Caco-2 (cell line): Measurements from ENCODE around the gene LIAS. TPM values are rescaled to one million over a fixed set of nuclear protein-coding genes. Genes with fewer than 3 reads are reported as not detected.

Experiments used
- BruUV-seq: library from RNA; stranded (reverse); fragments of 400-500 nt; replicated peaks from 2 replicates; lab custom pipeline; 2021; lab: Mats Ljungman, UMichigan
- CTCF ChIA-PET: fragments of 300-600 bp; sonication (Branson Sonifier 250); formaldehyde crosslinking; loops from one replicate; lab custom pipeline; 2022; ENCODE audit warnings: antibody characterized with exemption; lab: Charles Lee
- POLR2A ChIA-PET: fragments of 300-600 bp; sonication (Branson Sonifier 250); formaldehyde crosslinking; loops from one replicate; lab custom pipeline; 2022; ENCODE audit warnings: antibody characterized with exemption; lab: Charles Lee
- DNase-seq, 2 experiments: peaks; one replicate each; pipeline versions ENCODE4 v3.0.0 to v3.0.0-alpha.2; 2020 to 2022
- H3K27me3 ChIP-seq: replicated peaks from 2 replicates; pipeline ENCODE4 v1.6.0; 2011; ENCODE audit warnings: low read length; ENCODE audit not compliant: control insufficient read depth, insufficient read depth
- H3K36me3 ChIP-seq: 2 replicates; pipeline ENCODE4 v1.5.1; 2011; ENCODE audit warnings: low read length; ENCODE audit not compliant: control insufficient read depth, insufficient read depth
- H3K4me1 ChIP-seq: fragments of 250-450 bp; sonication (Bioruptor Pico); 2 replicates; pipeline ENCODE4 v1.5.1; 2020; ENCODE audit warnings: mild to moderate bottlenecking
- H3K4me3 ChIP-seq: 2 replicates; pipeline ENCODE4 v1.5.1; 2011; ENCODE audit warnings: low read depth, mild to moderate bottlenecking, control low read depth, low read length
- H3K9me3 ChIP-seq: fragments of 250-450 bp; sonication (Bioruptor Pico); 2 replicates; pipeline ENCODE4 v1.5.1; 2020; ENCODE audit warnings: mild to moderate bottlenecking, moderate library complexity
- H3K27ac Mint-ChIP-seq: one replicate; pipeline ENCODE4 v1.8.0; 2022; ENCODE audit warnings: mixed read lengths; ENCODE audit not compliant: unreplicated experiment
- H3K27me3 Mint-ChIP-seq: one replicate; pipeline ENCODE4 v1.8.0; 2022; ENCODE audit warnings: mixed read lengths; ENCODE audit not compliant: insufficient read depth, unreplicated experiment
- H3K36me3 Mint-ChIP-seq: one replicate; pipeline ENCODE4 v1.8.0; 2022; ENCODE audit warnings: mild to moderate bottlenecking, mixed read lengths; ENCODE audit not compliant: insufficient read depth, unreplicated experiment
- H3K4me1 Mint-ChIP-seq: one replicate; pipeline ENCODE4 v1.8.0; 2022; ENCODE audit warnings: low read depth, mixed read lengths; ENCODE audit not compliant: unreplicated experiment
- H3K4me3 Mint-ChIP-seq: one replicate; pipeline ENCODE4 v1.8.0; 2022; ENCODE audit warnings: mild to moderate bottlenecking, moderate library complexity, mixed read lengths; ENCODE audit not compliant: unreplicated experiment
- H3K9me3 Mint-ChIP-seq: one replicate; pipeline ENCODE4 v1.8.0; 2022; ENCODE audit warnings: mixed read lengths; ENCODE audit not compliant: unreplicated experiment
- intact Hi-C: fragments of 100-400 bp; cut with micrococcal nuclease; formaldehyde crosslinking; loops from one replicate; pipeline ENCODE4 v1.10.0; 2022; ENCODE audit not compliant: unreplicated experiment
- total RNA-seq: library from RNA; stranded (reverse); gene quantifications from 2 replicates; pipeline ENCODE4 v1.2.3, GENCODE V29; 2022
- TF ChIP-seq, protein P1 (sequence below), 2 experiments: fragments of 200-600 bp in 1 of 2; IDR thresholded peaks; 1 replicate in 1 of 2; 2 replicates in 1 of 2; pipeline versions ENCODE4 v1.5.1 to v1.8.0; 2011 to 2022; ENCODE audit warnings: antibody characterized with exemption in 1 of 2, control low read depth in 1 of 2, inconsistent platforms in 1 of 2, low read depth in 1 of 2, low read length in 1 of 2, mild to moderate bottlenecking in 1 of 2, moderate library complexity in 1 of 2; ENCODE audit not compliant: insufficient read depth in 1 of 2, severe bottlenecking in 1 of 2, unreplicated experiment in 1 of 2

Gene LIAS
- total RNA-seq, 1 experiment from 2014 or later, result 19.5 TPM

DNA sequence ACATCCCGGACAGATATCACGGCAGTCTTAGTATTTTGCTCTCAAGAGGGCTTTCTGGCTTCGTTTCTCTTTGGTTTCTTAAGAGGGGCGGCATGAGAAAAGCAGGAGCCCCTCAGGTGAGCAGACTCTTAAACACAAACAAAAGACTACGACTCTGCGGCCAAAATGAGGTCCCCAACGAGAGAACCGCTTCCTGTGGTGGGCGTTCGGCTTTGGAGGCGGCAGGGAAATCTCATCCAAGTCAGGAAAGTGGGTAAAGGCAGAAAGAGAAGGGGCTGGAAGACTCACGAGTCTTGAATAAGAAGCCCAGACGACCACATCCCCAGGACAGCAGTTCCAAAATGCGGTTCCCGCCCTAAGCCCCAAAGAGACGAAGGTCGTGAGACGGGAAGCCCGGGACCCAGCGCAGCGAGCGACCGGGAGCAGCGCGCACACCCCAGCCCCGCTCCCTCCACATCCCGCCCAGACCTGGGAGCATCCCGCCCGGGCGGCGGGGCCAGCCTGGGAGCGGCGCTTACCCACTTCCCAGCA, 68.0 kb downstream of the LIAS start:
- Mint-ChIP-seq H3K27me3 (no peaks in the 10 kb centered on the region), H3K36me3 (peaks cover 57% of the 10 kb centered on the region), H3K27ac (peak overlapping the region; percentile 96), H3K4me3 (peak overlapping the region; percentile 98), H3K9me3 (peaks cover 14% of the 10 kb centered on the region), H3K4me1 (no peaks in the 10 kb centered on the region)
- TSS peak; percentile 70 for BruUV-seq
- Histone ChIP-seq H3K27me3 (no peaks in the 10 kb centered on the region), H3K4me3 (peak overlapping the region; percentile 76), H3K9me3 (peaks cover 10% of the 10 kb centered on the region; the same call in 1 of the 2 replicates), H3K4me1 (no peaks in the 10 kb centered on the region; the same call in 1 of the 2 replicates), H3K36me3 (no peaks in the 10 kb centered on the region)
- TF ChIP-seq, protein P1, sequence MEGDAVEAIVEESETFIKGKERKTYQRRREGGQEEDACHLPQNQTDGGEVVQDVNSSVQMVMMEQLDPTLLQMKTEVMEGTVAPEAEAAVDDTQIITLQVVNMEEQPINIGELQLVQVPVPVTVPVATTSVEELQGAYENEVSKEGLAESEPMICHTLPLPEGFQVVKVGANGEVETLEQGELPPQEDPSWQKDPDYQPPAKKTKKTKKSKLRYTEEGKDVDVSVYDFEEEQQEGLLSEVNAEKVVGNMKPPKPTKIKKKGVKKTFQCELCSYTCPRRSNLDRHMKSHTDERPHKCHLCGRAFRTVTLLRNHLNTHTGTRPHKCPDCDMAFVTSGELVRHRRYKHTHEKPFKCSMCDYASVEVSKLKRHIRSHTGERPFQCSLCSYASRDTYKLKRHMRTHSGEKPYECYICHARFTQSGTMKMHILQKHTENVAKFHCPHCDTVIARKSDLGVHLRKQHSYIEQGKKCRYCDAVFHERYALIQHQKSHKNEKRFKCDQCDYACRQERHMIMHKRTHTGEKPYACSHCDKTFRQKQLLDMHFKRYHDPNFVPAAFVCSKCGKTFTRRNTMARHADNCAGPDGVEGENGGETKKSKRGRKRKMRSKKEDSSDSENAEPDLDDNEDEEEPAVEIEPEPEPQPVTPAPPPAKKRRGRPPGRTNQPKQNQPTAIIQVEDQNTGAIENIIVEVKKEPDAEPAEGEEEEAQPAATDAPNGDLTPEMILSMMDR (IDR thresholded peaks at IDR 0.05; ENCODE audit: insufficient read depth in 1 of 2, low read depth in 1 of 2, low read length in 1 of 2, severe bottlenecking in 1 of 2, unreplicated experiment in 1 of 2), result no peak
- ChIA-PET POLR2A (interaction anchor here (0.5 to 1.4 kb wide), 19 partner anchors 12 to 529 kb away, joined by 3 to 48 read pairs (median 5); partner anchors contain the start of genes LIAS, N4BP2, RFC1 and RPL9), CTCF (interaction anchor here (0.5 to 1.7 kb wide), 7 partner anchors 32 to 624 kb away, joined by 3 to 10 read pairs (median 3); partner anchors contain the start of genes LIAS and RPL9)
- intact Hi-C loops, result loop anchor here (1.0 to 5.0 kb wide), 8 partner anchors 12 to 175 kb away; no protein-coding TSS in a partner anchor
- no peak for DNase-seq

DNA sequence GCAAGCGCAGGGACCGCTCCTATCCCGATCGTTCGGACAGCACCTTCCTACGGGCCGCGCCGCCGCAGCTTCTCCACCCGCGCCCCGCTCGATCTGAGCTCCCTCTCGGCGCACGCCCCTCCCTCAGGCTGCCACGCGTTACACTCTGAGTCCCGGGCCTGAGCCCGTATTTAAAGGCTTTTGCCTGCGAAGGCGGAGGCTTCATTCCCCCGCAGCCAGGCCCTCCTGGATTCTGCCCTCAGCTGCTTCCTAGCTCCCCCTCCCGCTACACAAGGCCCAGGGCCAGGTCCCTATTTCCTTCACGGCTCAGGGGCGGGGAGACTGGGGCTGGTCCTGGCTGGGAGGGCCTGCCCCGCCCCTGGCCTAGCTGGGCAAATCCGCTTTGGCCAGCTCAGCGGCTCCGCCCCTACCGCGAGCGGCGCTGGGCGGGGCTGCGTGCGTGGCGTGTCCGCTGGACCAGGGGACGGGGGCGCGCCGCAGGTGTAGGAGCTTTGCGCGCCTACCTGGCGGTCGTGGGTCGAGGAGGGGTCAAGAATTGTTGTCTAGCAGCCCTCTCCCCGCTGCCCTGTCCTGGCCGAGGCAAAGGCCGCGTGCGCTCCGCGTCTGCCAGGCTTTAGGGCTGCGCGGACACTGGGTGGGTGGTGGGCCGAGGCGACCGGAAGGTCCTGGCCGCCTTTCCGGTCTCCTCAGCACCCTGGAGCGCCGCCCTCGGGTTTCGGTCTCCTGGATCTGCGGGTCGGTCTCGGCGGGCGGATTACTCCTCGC, 68.6 kb downstream of the LIAS start, which contains the start of gene UGDH:
Gene UGDH, minus strand, starts transcription at position 144 of the 765 bp plus-strand sequence. CDS start 5,927 bp downstream, outside the sequence.
- Histone ChIP-seq H3K9me3 (peaks cover 14% of the 10 kb centered on the region; the same call in 1 of the 2 replicates), H3K27me3 (no peaks in the 10 kb centered on the region), H3K36me3 (no peaks in the 10 kb centered on the region; the same call in 1 of the 2 replicates), H3K4me3 (peak within 1 kb of the TSS; percentile 76), H3K4me1 (no peaks in the 10 kb centered on the region; the same call in 1 of the 2 replicates)
- POLR2A ChIA-PET, result interaction anchor here (0.5 to 1.4 kb wide), 23 partner anchors 13 to 529 kb away, joined by 3 to 48 read pairs (median 4); partner anchors contain the start of genes LIAS, N4BP2, RFC1 and RPL9
- H3K4me1 Mint-ChIP-seq, result no peaks in the 10 kb centered on the region
- peak within 1 kb of the TSS; percentile 98 for H3K4me3 Mint-ChIP-seq
- DNase-seq, result peak; percentile 98 to 99
- H3K27ac Mint-ChIP-seq, result peak within 1 kb of the TSS; percentile 96
- BruUV-seq, result no TSS peak
- H3K27me3 Mint-ChIP-seq, result no peaks in the 10 kb centered on the region
- CTCF ChIA-PET, result interaction anchor here (0.5 to 1.7 kb wide), 7 partner anchors 31 to 625 kb away, joined by 3 to 10 read pairs (median 3); partner anchors contain the start of genes LIAS and RPL9
- peaks cover 20% of the 10 kb centered on the region for H3K9me3 Mint-ChIP-seq
- intact Hi-C loops, result loop anchor here (1.0 to 5.0 kb wide), 8 partner anchors 12 to 175 kb away; no protein-coding TSS in a partner anchor
- TF ChIP-seq, protein P1 (IDR thresholded peaks at IDR 0.05; ENCODE audit: insufficient read depth in 1 of 2, low read depth in 1 of 2, low read length in 1 of 2, severe bottlenecking in 1 of 2, unreplicated experiment in 1 of 2), result no peak
- peaks cover 64% of the 10 kb centered on the region for H3K36me3 Mint-ChIP-seq
